Measurements from ENCODE around the gene GORASP1.

- TF ChIP-seq CTCF (conservative IDR thresholded peaks at IDR 0.05; ENCODE audit: low read length) (no peak), EZH2phosphoT487 (IDR thresholded peaks at IDR 0.05; ENCODE audit: borderline replicate concordance, low read depth, low read length) (no peak)
These were observed 7.0 kb upstream of the GORASP1 start for GRCh38 chr3:39114456-39114855.

Measured in OCI-LY7 (cell line).